HL-60/S4 (cell line): ENCODE measurements around the gene NUDT14.

Experiments used
- in situ Hi-C: fragments of 300-500 bp; cut with MboI; formaldehyde crosslinking; loops from 2 replicates; pipeline ENCODE4 v1.14.3; 2022; ENCODE audit warnings: low sequenced_read_pairs

NUDT14 gene

GRCh38 chr14:105147671-105148603, 33.2 kb downstream of the NUDT14 start:
- in situ Hi-C loops: no loop called here

GRCh38 chr14:105146976-105147635, 34.0 kb downstream of the NUDT14 start:
- in situ Hi-C loops: no loop called here

- in situ Hi-C loops: no loop called here
These were observed 34.7 kb downstream of the NUDT14 start for GRCh38 chr14:105146181-105146975.

GRCh38 chr14:105145381-105146180, 35.5 kb downstream of the NUDT14 start:
- in situ Hi-C loops: no loop called here

- in situ Hi-C loops: no loop called here
These were observed 36.3 kb downstream of the NUDT14 start for GRCh38 chr14:105144666-105145380.

- in situ Hi-C loops: no loop called here
These were observed 37.0 kb downstream of the NUDT14 start for GRCh38 chr14:105144026-105144665.

- in situ Hi-C loops: no loop called here
These were observed 37.6 kb downstream of the NUDT14 start for GRCh38 chr14:105143451-105144025.

GRCh38 chr14:105142651-105143450, 38.3 kb downstream of the NUDT14 start:
- in situ Hi-C loops: no loop called here

GRCh38 chr14:105141486-105142281, 39.4 kb downstream of the NUDT14 start:
- in situ Hi-C loops: no loop called here

GRCh38 chr14:105141026-105141425, 40.1 kb downstream of the NUDT14 start:
- in situ Hi-C loops: no loop called here

- in situ Hi-C loops: no loop called here
These were observed 40.5 kb downstream of the NUDT14 start for GRCh38 chr14:105140581-105140980.

- in situ Hi-C loops: no loop called here
These were observed 41.3 kb downstream of the NUDT14 start for GRCh38 chr14:105139831-105140239.

GRCh38 chr14:105139212-105139825, 41.8 kb downstream of the NUDT14 start:
- in situ Hi-C loops: no loop called here

GRCh38 chr14:105138551-105139111, 42.5 kb downstream of the NUDT14 start:
- in situ Hi-C loops: no loop called here

GRCh38 chr14:105138021-105138541, 43.0 kb downstream of the NUDT14 start:
- in situ Hi-C loops: no loop called here

GRCh38 chr14:105137481-105138020, 43.6 kb downstream of the NUDT14 start:
- in situ Hi-C loops: no loop called here
